ENCODE data around the gene RAD51B.

GRCh38 chr14:68245146-68246073, 425.8 kb downstream of the RAD51B start:
- TF ChIP-seq POLR2A (IDR thresholded peaks at IDR 0.05; ENCODE audit: low read depth, low read length) (no peak), POLR2AphosphoS5 (IDR thresholded peaks at IDR 0.05; ENCODE audit: low read depth, low read length) (no peak)

Measured in GM12892 (cell line).